Upper lobe of right lung (tissue), 1 donor: ENCODE results near the gene TXNRD1. TPM values are rescaled to one million over a fixed set of nuclear protein-coding genes. Genes with fewer than 3 reads are reported as not detected.

Experiments used
- ATAC-seq: fragments of 200-7000 bp; cut with Tn5 transposase; one replicate; pipeline ENCODE4 v1.9.1; 2020; ENCODE audit warnings: mild to moderate bottlenecking, moderate library complexity
- DNase-seq: peaks from one replicate; pipeline ENCODE4 v3.0.0-alpha.2; 2020
- H3K27ac ChIP-seq: fragments of 200-600 bp; one replicate; pipeline ENCODE4 v1.8.0; 2022
- H3K27me3 ChIP-seq: fragments of 200-600 bp; one replicate; pipeline ENCODE4 v1.8.0; 2022; ENCODE audit warnings: mild to moderate bottlenecking
- H3K36me3 ChIP-seq: fragments of 200-600 bp; one replicate; pipeline ENCODE4 v1.8.0; 2022
- H3K4me1 ChIP-seq: fragments of 200-600 bp; one replicate; pipeline ENCODE4 v1.8.0; 2022
- H3K4me3 ChIP-seq: fragments of 200-600 bp; one replicate; pipeline ENCODE4 v1.8.0; 2022; ENCODE audit warnings: mild to moderate bottlenecking
- H3K9me3 ChIP-seq: fragments of 200-600 bp; one replicate; pipeline ENCODE4 v1.8.0; 2022
- CTCF ChIP-seq: fragments of 200-600 bp; IDR thresholded peaks from one replicate; pipeline ENCODE4 v1.8.0; 2022; ENCODE audit warnings: antibody characterized with exemption
- intact Hi-C: fragments of 100-400 bp; cut with DNase I; formaldehyde crosslinking; loops from one replicate; pipeline ENCODE4 v1.11.0; 2022
- total RNA-seq: library from RNA; stranded (reverse); fragmentation: NEBNext Ultra II Directional; extraction: Animal tissue kit (Norgen Biotek cat#: 25700); gene quantifications from one replicate; pipeline ENCODE4 v1.2.1, GENCODE V29; 2021
- donor health status: DM: no; HTN: yes; CAD: no; lungs with severe emphysema.

Gene TXNRD1
- total RNA-seq, 1 donor from 2014 or later, result 161 TPM

- no peak for DNase-seq
- Histone ChIP-seq H3K9me3 (no peaks in the 10 kb centered on the region), H3K27ac (no peak overlapping the region), H3K36me3 (no peaks in the 10 kb centered on the region), H3K4me1 (no peaks in the 10 kb centered on the region), H3K4me3 (no peak overlapping the region), H3K27me3 (no peaks in the 10 kb centered on the region)
- intact Hi-C loops, result no loop called here
- peak; percentile 21 for ATAC-seq
- TF ChIP-seq CTCF, result no peak
Measured at GRCh38 chr12:104187446-104188155, 28.0 kb upstream of the TXNRD1 start.

GRCh38 chr12:104188534-104188933 lies 27.0 kb upstream of the TXNRD1 start:
- no peak overlapping the region for H3K27ac ChIP-seq
- ATAC-seq, result no peak
- no peaks in the 10 kb centered on the region for H3K36me3 ChIP-seq
- TF ChIP-seq CTCF, result no peak
- no peaks in the 10 kb centered on the region for H3K9me3 ChIP-seq
- no peaks in the 10 kb centered on the region for H3K4me1 ChIP-seq
- DNase-seq, result no peak
- H3K4me3 ChIP-seq, result no peak overlapping the region
- intact Hi-C loops, result no loop called here
- no peaks in the 10 kb centered on the region for H3K27me3 ChIP-seq

- Histone ChIP-seq H3K36me3 (no peaks in the 10 kb centered on the region), H3K9me3 (no peaks in the 10 kb centered on the region), H3K27me3 (no peaks in the 10 kb centered on the region), H3K27ac (no peak overlapping the region), H3K4me3 (no peak overlapping the region), H3K4me1 (no peaks in the 10 kb centered on the region)
- DNase-seq (no peak), ATAC-seq (no peak)
- intact Hi-C loops, result no loop called here
- no peak for TF ChIP-seq CTCF
Measured at GRCh38 chr12:104189915-104190555, 25.5 kb upstream of the TXNRD1 start.

GRCh38 chr12:104190641-104191176 lies 24.9 kb upstream of the TXNRD1 start:
- no peak for DNase-seq
- no peak for TF ChIP-seq CTCF
- Histone ChIP-seq H3K36me3 (no peaks in the 10 kb centered on the region), H3K9me3 (no peaks in the 10 kb centered on the region), H3K27ac (no peak overlapping the region), H3K27me3 (no peaks in the 10 kb centered on the region), H3K4me1 (no peaks in the 10 kb centered on the region), H3K4me3 (no peak overlapping the region)
- ATAC-seq, result no peak
- intact Hi-C loops, result no loop called here

GRCh38 chr12:104197264-104197663 lies 18.3 kb upstream of the TXNRD1 start:
- ATAC-seq, result no peak
- Histone ChIP-seq H3K4me3 (no peak overlapping the region), H3K36me3 (no peaks in the 10 kb centered on the region), H3K27ac (no peak overlapping the region), H3K9me3 (no peaks in the 10 kb centered on the region), H3K27me3 (no peaks in the 10 kb centered on the region), H3K4me1 (peaks cover 8% of the 10 kb centered on the region)
- no peak for TF ChIP-seq CTCF
- DNase-seq, result no peak
- intact Hi-C loops, result no loop called here
